ENCODE results near the gene MB.

MB gene

GRCh38 chr22:35570686-35571194 lies 46.4 kb downstream of the MB start:
- no peak for DNase-seq (ENCODE audit: low read depth in 1 of 2, low spot score in 1 of 2)
- TF ChIP-seq GABPA (IDR thresholded peaks at IDR 0.05; ENCODE audit: low read depth): no peak
- TF ChIP-seq POLR2AphosphoS5 (IDR thresholded peaks at IDR 0.05; ENCODE audit: low read depth): no peak
- no peak for TF ChIP-seq SPI1 (IDR thresholded peaks at IDR 0.05; ENCODE audit: borderline replicate concordance, low read depth)
- TF ChIP-seq, protein P1, sequence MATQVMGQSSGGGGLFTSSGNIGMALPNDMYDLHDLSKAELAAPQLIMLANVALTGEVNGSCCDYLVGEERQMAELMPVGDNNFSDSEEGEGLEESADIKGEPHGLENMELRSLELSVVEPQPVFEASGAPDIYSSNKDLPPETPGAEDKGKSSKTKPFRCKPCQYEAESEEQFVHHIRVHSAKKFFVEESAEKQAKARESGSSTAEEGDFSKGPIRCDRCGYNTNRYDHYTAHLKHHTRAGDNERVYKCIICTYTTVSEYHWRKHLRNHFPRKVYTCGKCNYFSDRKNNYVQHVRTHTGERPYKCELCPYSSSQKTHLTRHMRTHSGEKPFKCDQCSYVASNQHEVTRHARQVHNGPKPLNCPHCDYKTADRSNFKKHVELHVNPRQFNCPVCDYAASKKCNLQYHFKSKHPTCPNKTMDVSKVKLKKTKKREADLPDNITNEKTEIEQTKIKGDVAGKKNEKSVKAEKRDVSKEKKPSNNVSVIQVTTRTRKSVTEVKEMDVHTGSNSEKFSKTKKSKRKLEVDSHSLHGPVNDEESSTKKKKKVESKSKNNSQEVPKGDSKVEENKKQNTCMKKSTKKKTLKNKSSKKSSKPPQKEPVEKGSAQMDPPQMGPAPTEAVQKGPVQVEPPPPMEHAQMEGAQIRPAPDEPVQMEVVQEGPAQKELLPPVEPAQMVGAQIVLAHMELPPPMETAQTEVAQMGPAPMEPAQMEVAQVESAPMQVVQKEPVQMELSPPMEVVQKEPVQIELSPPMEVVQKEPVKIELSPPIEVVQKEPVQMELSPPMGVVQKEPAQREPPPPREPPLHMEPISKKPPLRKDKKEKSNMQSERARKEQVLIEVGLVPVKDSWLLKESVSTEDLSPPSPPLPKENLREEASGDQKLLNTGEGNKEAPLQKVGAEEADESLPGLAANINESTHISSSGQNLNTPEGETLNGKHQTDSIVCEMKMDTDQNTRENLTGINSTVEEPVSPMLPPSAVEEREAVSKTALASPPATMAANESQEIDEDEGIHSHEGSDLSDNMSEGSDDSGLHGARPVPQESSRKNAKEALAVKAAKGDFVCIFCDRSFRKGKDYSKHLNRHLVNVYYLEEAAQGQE (IDR thresholded peaks at IDR 0.05; ENCODE audit: insufficient replicate concordance, low read depth): no peak
- no peak overlapping the region for H3K27ac ChIP-seq (replicated peaks)
- no peaks in the 10 kb centered on the region for H3K27me3 ChIP-seq (ENCODE audit: insufficient read depth, poor library complexity, severe bottlenecking)
- no peak overlapping the region for H3K4me3 ChIP-seq (replicated peaks; ENCODE audit: insufficient read depth, low read length)

- Histone ChIP-seq H3K4me3 (replicated peaks; ENCODE audit: insufficient read depth, low read length) (no peak overlapping the region), H3K27me3 (ENCODE audit: insufficient read depth, poor library complexity, severe bottlenecking) (no peaks in the 10 kb centered on the region), H3K27ac (replicated peaks) (no peak overlapping the region)
- DNase-seq (ENCODE audit: low read depth in 1 of 2, low spot score in 1 of 2): no peak
- TF ChIP-seq POLR2AphosphoS5 (IDR thresholded peaks at IDR 0.05; ENCODE audit: low read depth): no peak
- TF ChIP-seq GABPA (IDR thresholded peaks at IDR 0.05; ENCODE audit: low read depth): no peak
- TF ChIP-seq, protein P1 (IDR thresholded peaks at IDR 0.05; ENCODE audit: insufficient replicate concordance, low read depth): no peak
- TF ChIP-seq SPI1 (IDR thresholded peaks at IDR 0.05; ENCODE audit: borderline replicate concordance, low read depth): no peak
- TF ChIP-seq CTCF (IDR thresholded peaks at IDR 0.05; ENCODE audit: insufficient read depth, low read length): no peak
Observed at GRCh38 chr22:35569916-35570315, 47.2 kb downstream of the MB start.

GRCh38 chr22:35568751-35569739 lies 48.1 kb downstream of the MB start:
- no peak for DNase-seq (ENCODE audit: low read depth in 1 of 2, low spot score in 1 of 2)
- H3K27me3 ChIP-seq (ENCODE audit: insufficient read depth, poor library complexity, severe bottlenecking): no peaks in the 10 kb centered on the region
- H3K4me3 ChIP-seq (replicated peaks; ENCODE audit: insufficient read depth, low read length): no peak overlapping the region
- TF ChIP-seq SPI1 (IDR thresholded peaks at IDR 0.05; ENCODE audit: borderline replicate concordance, low read depth) (no peak), POLR2AphosphoS5 (IDR thresholded peaks at IDR 0.05; ENCODE audit: low read depth) (no peak), CTCF (IDR thresholded peaks at IDR 0.05; ENCODE audit: insufficient read depth, low read length) (no peak), GABPA (IDR thresholded peaks at IDR 0.05; ENCODE audit: low read depth) (no peak)
- TF ChIP-seq, protein P1 (IDR thresholded peaks at IDR 0.05; ENCODE audit: insufficient replicate concordance, low read depth): no peak
- H3K27ac ChIP-seq (replicated peaks): no peak overlapping the region
